Spleen (tissue), 11 donors: ENCODE measurements around the gene CAND2. TPM values are rescaled to one million over a fixed set of nuclear protein-coding genes. Genes with fewer than 3 reads are reported as not detected.
"Not testable (repeated sequence)": the region's sequence is repeated elsewhere in the genome, so short reads cannot be mapped to it uniquely, and the experiment has no call there.

Experiments used
- DNase-seq: peaks from one replicate; pipeline ENCODE4 v3.0.0-alpha.2; 2020
- H3K27ac ChIP-seq, 8 donors: fragments of 200-600 bp; sonication (generic) in 7 of 8; 1 replicate in 4 of 8; 2 replicates in 4 of 8; pipeline versions ENCODE4 v1.5.0 to v1.8.0; 2016 to 2021; ENCODE audit warnings: inconsistent platforms in 4 of 8, mild to moderate bottlenecking in 4 of 8, moderate library complexity in 1 of 8
- H3K27me3 ChIP-seq, 7 donors: fragments of 200-600 bp; sonication (generic) in 6 of 7; replicated peaks in 1 of 7; 1 replicate in 4 of 7; 2 replicates in 3 of 7; pipeline versions ENCODE4 v1.5.0 to v1.8.0; 2016 to 2021; ENCODE audit warnings: inconsistent platforms in 3 of 7, mild to moderate bottlenecking in 1 of 7
- H3K36me3 ChIP-seq, 6 donors: fragments of 200-600 bp; sonication (generic) in 5 of 6; 1 replicate in 4 of 6; 2 replicates in 2 of 6; pipeline versions ENCODE4 v1.5.0 to v1.8.0; 2016 to 2021; ENCODE audit warnings: inconsistent platforms in 2 of 6
- H3K4me1 ChIP-seq, 6 donors: fragments of 200-600 bp; sonication (generic) in 5 of 6; 1 replicate in 3 of 6; 2 replicates in 3 of 6; pipeline versions ENCODE4 v1.5.0 to v1.8.0; 2016 to 2021; ENCODE audit warnings: inconsistent platforms in 3 of 6
- H3K4me3 ChIP-seq, 8 donors: fragments of 200-600 bp; sonication (generic) in 7 of 8; 1 replicate in 4 of 8; 2 replicates in 4 of 8; pipeline versions ENCODE4 v1.5.0 to v1.8.0; 2016 to 2021; ENCODE audit warnings: inconsistent platforms in 4 of 8, mild to moderate bottlenecking in 4 of 8, moderate library complexity in 2 of 8
- H3K9me3 ChIP-seq, 8 donors: fragments of 200-600 bp; sonication (generic) in 7 of 8; 1 replicate in 4 of 8; 2 replicates in 4 of 8; pipeline versions ENCODE4 v1.5.0 to v1.8.0; 2016 to 2021; ENCODE audit warnings: inconsistent platforms in 4 of 8
- POLR2A ChIP-seq, 3 donors: fragments of 450-650 bp; IDR thresholded peaks; one replicate each; pipeline ENCODE4 v1.5.1; 2017; ENCODE audit warnings: antibody characterized with exemption in 3 of 3, mild to moderate bottlenecking in 1 of 3
- POLR2AphosphoS5 ChIP-seq, 3 donors: sonication (generic); formaldehyde crosslinking; IDR thresholded peaks; one replicate each; pipeline ENCODE4 v1.5.1; 2017; ENCODE audit warnings: antibody characterized with exemption in 3 of 3
- whole genome bisulfite sequencing, 5 donors: extraction: QIAGEN DNeasy Blood & Tissue Kit in 3 of 5; methylation state at CpG; one replicate each; pipeline versions ENCODE4 v1.1.5 to v1.1.7; 2013 to 2018; 5-methylcytosine and 5-hydroxymethylcytosine counted together
- intact Hi-C: fragments of 100-400 bp; cut with DNase I; formaldehyde crosslinking; loops from one replicate; pipeline ENCODE4 v1.15.0; 2023; ENCODE audit warnings: low total_unique reads
- polyA plus RNA-seq, 3 donors: library from polyadenylated mRNA; stranded (reverse); fragments of 200-250 nt; gene quantifications; one replicate each; pipeline ENCODE4 v1.2.1, GENCODE V29; 2013
- small RNA-seq, 4 donors: library from RNA; depleted of rRNA; stranded (forward); fragments of <200 nt; gene quantifications; one replicate each; pipeline ENCODE3, GENCODE V24; 2016
- total RNA-seq, 7 donors: library from RNA; depleted of rRNA in 3 of 7; stranded (reverse); fragments of >200 nt in 3 of 7; fragmentation: NEBNext Ultra II Directional in 4 of 7; extraction: Animal tissue kit (Norgen Biotek cat#: 25700) in 4 of 7; gene quantifications; one replicate each; pipeline versions ENCODE4 v1.1.0 to v1.2.1, GENCODE V29; 2016 to 2021
- TF ChIP-seq, protein P1 (sequence below), 11 experiments: fragments of 200-600 bp in 7 of 11; fragments of 450-650 bp in 4 of 11; sonication (generic) in 4 of 11; IDR thresholded peaks in 8 of 11; conservative IDR thresholded peaks in 3 of 11; 1 replicate in 7 of 11; 2 replicates in 4 of 11; pipeline versions ENCODE4 v1.4.0 to v1.8.0; 2016 to 2021; ENCODE audit warnings: antibody characterized with exemption in 11 of 11, inconsistent platforms in 4 of 11, mild to moderate bottlenecking in 1 of 11
- donor health status: healthy with polysubstance abuse.
- donor health status: DM: no; HTN: no; CAD: no; lungs with moderate emphysema.
- donor health status: DM: no; HTN: no; CAD: no.
- donor health status: Bipolar disorder and iron deficiency.
- donor health status: healthy.
- donor health status: DM: no; HTN: no; CAD: no.
- donor health status: DM: yes; HTN: yes; CAD: no.

Gene CAND2
- total and polyA plus RNA-seq, 10 donors, result 0.78 to 12.2 (median 7.5) TPM

DNA sequence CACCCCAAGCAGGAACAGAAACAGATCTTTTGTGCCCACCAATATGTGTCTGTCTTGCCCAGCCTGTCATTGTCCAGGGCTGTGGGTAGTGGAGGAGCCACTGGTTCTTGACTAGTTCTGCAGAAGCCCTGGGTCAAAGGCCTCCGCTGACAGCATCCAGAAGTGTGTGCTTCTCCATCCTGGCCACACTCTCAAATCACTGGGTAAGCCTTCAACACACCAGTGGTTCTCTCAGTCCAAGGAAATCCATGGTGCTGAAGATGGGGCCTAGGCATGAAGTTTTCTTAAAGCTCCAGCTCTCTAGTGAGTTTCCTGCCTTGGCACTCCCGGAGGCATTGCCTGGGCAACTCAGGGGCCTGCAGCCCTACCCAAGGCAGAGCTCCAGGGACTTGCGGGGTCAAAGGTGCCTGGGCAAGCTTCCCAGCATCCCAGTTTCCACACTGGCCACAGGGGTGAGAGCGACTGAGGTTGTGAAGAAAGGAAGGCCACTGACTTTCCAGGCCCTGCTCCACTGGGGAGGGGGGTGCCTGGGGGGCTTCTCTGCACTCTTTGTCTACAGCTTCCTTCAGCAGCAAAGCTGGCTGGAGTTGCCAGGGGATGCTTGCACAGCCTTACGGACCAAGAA is 82.8 kb downstream of the CAND2 start:
- Histone ChIP-seq H3K9me3 (no peaks in the 10 kb centered on the region), H3K27ac (no peak overlapping the region), H3K27me3 (peaks cover 0 to 15% (median 9%) of the 10 kb centered on the region in 7 donors), H3K36me3 (no peaks in the 10 kb centered on the region), H3K4me3 (no peak overlapping the region), H3K4me1 (peaks cover 3 to 44% (median 19%) of the 10 kb centered on the region in 6 donors)
- 84 to 90% (median 87%) methylated on average over 4 to 5 of the region's 5 CpGs for WGBS, 5 donors
- DNase-seq, result no peak
- TF ChIP-seq, protein P1, sequence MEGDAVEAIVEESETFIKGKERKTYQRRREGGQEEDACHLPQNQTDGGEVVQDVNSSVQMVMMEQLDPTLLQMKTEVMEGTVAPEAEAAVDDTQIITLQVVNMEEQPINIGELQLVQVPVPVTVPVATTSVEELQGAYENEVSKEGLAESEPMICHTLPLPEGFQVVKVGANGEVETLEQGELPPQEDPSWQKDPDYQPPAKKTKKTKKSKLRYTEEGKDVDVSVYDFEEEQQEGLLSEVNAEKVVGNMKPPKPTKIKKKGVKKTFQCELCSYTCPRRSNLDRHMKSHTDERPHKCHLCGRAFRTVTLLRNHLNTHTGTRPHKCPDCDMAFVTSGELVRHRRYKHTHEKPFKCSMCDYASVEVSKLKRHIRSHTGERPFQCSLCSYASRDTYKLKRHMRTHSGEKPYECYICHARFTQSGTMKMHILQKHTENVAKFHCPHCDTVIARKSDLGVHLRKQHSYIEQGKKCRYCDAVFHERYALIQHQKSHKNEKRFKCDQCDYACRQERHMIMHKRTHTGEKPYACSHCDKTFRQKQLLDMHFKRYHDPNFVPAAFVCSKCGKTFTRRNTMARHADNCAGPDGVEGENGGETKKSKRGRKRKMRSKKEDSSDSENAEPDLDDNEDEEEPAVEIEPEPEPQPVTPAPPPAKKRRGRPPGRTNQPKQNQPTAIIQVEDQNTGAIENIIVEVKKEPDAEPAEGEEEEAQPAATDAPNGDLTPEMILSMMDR (IDR thresholded peaks at IDR 0.05 in 8 of 11, conservative IDR thresholded peaks at IDR 0.05 in 3 of 11), result no peak
- TF ChIP-seq POLR2A (IDR thresholded peaks at IDR 0.05) (no peak), POLR2AphosphoS5 (IDR thresholded peaks at IDR 0.05) (no peak)
- intact Hi-C loops, result no loop called here

DNA sequence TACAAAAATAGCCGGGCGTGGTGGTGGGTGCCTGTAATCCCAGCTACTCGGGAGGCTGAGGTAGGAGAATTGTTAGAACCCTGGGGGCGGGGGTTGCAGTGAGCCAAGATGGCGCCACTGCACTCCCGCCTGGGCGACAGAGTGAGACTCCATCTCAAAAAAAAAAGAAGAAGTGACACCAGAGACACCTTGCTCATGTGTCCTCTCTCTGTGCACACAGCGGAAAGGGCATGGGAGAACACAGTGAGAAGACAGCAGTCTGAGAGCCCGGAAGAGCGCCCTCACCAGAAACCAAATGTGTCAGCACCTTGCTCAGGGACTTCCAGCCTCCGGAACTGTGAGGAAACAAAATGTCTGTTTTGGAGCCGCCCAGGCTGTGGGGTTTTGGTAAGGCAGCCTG is 85.4 kb downstream of the CAND2 start:
- H3K4me1 ChIP-seq, result peaks cover 0 to 56% (median 30%) of the 10 kb centered on the region in 6 donors
- H3K36me3 ChIP-seq, H3K4me3 ChIP-seq, H3K27me3 ChIP-seq, intact Hi-C loops, H3K9me3 ChIP-seq, DNase-seq: not testable (repeated sequence)
- peak overlapping the region in 3 of 8 donors; percentile 9 to 40 (median 12) for H3K27ac ChIP-seq
- 75 to 86% (median 84%) methylated on average over 12 of the region's 12 CpGs for WGBS, 5 donors

DNA sequence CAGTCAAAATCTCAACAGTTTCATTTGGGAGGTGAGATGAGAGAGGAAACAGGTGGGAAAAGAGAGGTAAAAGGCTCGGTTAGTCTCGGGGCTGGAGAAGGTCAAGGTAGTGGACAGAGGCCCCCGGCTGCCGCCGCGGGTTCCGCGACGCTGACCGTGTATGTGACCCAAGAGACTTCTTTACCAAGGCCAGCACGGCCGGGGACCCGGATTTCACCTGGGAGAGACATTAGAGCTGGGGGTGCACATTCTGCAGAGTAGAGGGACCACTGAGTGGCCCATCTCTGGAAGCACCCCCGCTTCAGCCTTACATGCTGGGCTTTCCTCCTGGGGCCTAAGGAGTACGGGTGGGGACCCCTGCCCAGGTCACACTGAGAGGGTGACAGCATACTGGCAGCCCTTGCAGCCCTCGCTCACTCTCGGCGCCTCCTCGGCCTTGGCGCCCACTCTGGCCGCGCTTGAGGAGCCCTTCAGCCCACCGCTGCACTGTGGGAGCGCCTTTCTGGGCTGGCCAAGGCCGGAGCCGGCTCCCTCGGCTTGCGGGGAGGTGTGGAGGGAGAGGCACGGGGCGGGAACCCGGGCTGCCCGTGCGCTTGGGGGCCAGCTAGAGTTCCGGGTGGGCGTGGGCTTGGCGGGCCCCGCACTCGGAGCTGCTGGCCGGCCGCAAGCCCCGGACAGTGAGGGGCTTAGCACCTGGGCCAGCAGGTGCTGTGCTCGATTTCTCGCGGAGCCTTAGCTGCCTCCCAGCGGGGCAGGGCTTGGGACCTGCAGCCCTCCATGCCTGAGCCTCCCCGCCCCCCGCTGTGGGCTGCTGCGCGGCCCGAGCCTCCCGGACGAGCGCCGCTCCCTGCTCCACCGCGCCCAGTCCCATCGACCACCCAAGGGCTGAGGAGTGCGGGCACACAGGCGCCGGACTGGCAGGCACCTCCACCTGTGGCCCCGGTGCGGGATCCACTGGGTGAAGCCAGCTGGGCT is 86.1 kb downstream of the CAND2 start:
- Histone ChIP-seq H3K4me1 (peaks cover 0 to 56% (median 30%) of the 10 kb centered on the region in 6 donors), H3K36me3 (no peaks in the 10 kb centered on the region), H3K27ac (peak overlapping the region in 3 of 8 donors; percentile 9 to 12 (median 10)), H3K9me3 (no peaks in the 10 kb centered on the region), H3K27me3 (peaks cover 0 to 7% (median 0%) of the 10 kb centered on the region in 7 donors), H3K4me3 (no peak overlapping the region)
- intact Hi-C loops, result no loop called here
- TF ChIP-seq POLR2A (IDR thresholded peaks at IDR 0.05) (no peak), POLR2AphosphoS5 (IDR thresholded peaks at IDR 0.05) (no peak)
- TF ChIP-seq, protein P1 (IDR thresholded peaks at IDR 0.05 in 8 of 11, conservative IDR thresholded peaks at IDR 0.05 in 3 of 11), result no peak
- no peak for DNase-seq
- 93 to 97% (median 94%) methylated on average over 34 to 62 of the region's 62 CpGs for WGBS, 5 donors

DNA sequence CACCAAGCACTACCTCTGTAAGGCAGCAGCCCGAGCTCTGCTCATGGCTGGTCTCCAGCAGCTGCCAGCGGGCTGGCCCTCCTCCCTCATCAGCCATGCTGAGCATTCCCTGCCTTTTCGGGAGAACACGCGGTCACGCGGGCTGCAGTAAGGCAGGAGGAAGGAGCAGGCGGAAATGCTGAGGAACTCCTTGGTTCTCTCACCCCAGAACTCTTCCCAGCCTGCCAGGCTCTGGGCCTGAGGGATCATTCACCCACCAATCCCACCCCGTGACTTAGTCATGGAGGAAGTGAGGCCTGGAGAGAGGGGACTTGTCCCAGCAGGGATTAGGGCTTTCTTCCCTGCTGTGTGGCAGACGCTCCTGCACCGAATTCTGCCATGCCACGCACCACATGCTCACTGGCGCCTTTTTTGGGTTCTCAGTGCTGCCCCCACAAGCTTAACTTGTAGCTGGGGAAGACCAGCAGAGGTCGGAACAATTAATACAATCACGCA is 87.8 kb downstream of the CAND2 start:
- H3K36me3 ChIP-seq, result no peaks in the 10 kb centered on the region
- peak overlapping the region in 1 of 8 donors; percentile 38 for H3K27ac ChIP-seq
- peaks cover 0 to 23% (median 0%) of the 10 kb centered on the region in 7 donors for H3K27me3 ChIP-seq
- no peak overlapping the region for H3K4me3 ChIP-seq
- TF ChIP-seq POLR2AphosphoS5 (IDR thresholded peaks at IDR 0.05) (no peak), POLR2A (IDR thresholded peaks at IDR 0.05) (no peak)
- TF ChIP-seq, protein P1 (IDR thresholded peaks at IDR 0.05 in 8 of 11, conservative IDR thresholded peaks at IDR 0.05 in 3 of 11), result no peak
- no peaks in the 10 kb centered on the region for H3K9me3 ChIP-seq
- intact Hi-C loops, result no loop called here
- H3K4me1 ChIP-seq, result peaks cover 0 to 45% (median 28%) of the 10 kb centered on the region in 6 donors
- DNase-seq, result no peak
- WGBS, 5 donors, result 73 to 88% (median 77%) methylated on average over 15 of the region's 15 CpGs

Small RNAs within 50 kb of the gene (small RNA-seq; reads per million reads assigned to genes)
- 0 reads per million in 4 donors for gene AC034198.1

Other genes starting within 250 kb of the CAND2 start
- 10 to 100 TPM; 17.8 to 27.4 (median 21.3) TPM for gene MKRN2, start 239.6 kb upstream of the CAND2 start, total RNA-seq
- 10 to 100 TPM; 11.1 to 14.2 (median 13.2) TPM for gene MKRN2, start 239.6 kb upstream of the CAND2 start, polyA plus RNA-seq
- gene RAF1, start 132.6 kb upstream of the CAND2 start, total RNA-seq, result 100 to 1,000 TPM in 6 of 7 donors, 10 to 100 TPM in 1; 92.2 to 153 (median 115) TPM
- 10 to 100 TPM; 31.6 to 51.3 (median 43.5) TPM for gene RAF1, start 132.6 kb upstream of the CAND2 start, polyA plus RNA-seq
- 1 to 10 TPM in 5 of 7 donors, under 1 TPM in 2; 0.56 to 3.8 (median 2.4) TPM for gene TMEM40, start 37.4 kb upstream of the CAND2 start, total RNA-seq
- gene TMEM40, start 37.4 kb upstream of the CAND2 start, polyA plus RNA-seq, result 1 to 10 TPM in 1 of 3 donors, under 1 TPM in 2; 0.29 to 1.6 (median 0.59) TPM
- 1,000 to 10,000 TPM in 6 of 7 donors, 100 to 1,000 TPM in 1; 911 to 1,835 (median 1,346) TPM for gene RPL32, start 44.9 kb downstream of the CAND2 start, total RNA-seq
- gene RPL32, start 44.9 kb downstream of the CAND2 start, polyA plus RNA-seq, result 1,000 to 10,000 TPM; 3,289 to 6,164 (median 6,022) TPM